Fibroblast of gingiva (primary cell): ENCODE results near the gene ARHGAP42.

Experiments used
- DNase-seq: peaks from one replicate; pipeline ENCODE4 v3.0.0-alpha.2; 2011; ENCODE audit warnings: low read depth

Gene ARHGAP42

DNA sequence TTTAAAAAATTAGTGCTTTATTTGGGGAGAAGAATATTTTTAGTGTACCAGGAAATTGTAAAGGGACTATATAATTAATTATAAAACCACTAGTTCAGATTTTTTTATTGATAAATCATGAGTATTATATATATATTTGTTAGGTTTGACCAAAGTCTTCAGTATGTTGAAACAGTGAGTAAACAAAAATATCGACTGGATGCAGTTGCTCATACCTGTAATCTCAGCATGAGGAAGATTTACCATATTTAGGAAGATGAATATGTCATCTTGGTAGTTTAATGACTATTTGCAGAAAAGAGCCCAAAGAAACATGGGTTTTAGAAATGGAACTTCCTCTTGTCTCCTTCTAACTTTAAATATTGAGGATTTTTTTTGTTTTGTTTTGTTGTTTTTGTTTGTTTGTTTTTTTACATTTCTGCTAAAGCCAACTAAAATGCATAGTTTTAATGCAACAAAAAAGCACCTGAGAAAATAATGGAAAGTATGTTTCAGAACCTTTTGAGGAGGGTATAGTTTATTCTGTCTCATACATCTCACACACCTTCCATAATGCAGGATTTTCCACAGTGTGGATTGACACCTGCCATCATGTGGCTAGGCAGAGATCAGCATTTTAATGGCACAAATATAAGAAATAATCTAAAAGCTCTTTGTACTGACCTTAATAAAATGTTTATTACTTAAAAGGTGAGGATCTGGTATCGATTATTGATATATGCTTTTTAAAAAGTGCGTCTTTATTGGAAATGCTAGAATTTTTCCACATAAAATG lies 114.3 kb downstream of the ARHGAP42 start:
- DNase-seq: no peak

GRCh38 chr11:100805506-100806199 lies 118.6 kb downstream of the ARHGAP42 start:
- no peak for DNase-seq

- DNase-seq: no peak
These were observed 119.2 kb downstream of the ARHGAP42 start for GRCh38 chr11:100806296-100806695.

DNA sequence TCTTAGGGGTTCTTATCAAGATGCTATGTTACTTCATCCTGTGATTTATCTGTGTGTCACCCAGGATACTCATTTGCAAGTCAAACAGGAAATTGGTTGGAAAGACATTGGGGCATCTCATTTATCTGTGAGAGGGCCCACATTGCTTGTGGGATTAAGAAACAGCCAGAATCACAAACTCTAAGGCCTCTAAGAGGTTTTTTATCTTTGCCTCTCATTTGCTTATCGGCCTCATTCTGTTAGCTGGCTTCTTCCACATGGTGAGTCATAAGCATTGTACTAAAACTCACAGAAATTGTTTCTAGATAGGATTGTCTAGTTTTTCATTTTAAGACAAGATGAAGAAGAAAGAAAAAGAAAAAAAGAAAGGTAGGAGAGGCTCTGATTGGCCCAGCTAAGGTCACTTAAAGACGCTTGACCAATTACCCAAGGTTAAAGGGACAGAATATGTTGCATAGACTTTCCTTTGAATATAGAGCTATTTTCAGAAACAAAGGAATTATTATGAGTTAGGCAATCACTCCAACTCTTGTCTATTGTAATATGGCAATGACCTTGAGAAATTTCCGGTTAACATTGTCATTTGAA lies 121.9 kb downstream of the ARHGAP42 start:
- DNase-seq: no peak

DNA sequence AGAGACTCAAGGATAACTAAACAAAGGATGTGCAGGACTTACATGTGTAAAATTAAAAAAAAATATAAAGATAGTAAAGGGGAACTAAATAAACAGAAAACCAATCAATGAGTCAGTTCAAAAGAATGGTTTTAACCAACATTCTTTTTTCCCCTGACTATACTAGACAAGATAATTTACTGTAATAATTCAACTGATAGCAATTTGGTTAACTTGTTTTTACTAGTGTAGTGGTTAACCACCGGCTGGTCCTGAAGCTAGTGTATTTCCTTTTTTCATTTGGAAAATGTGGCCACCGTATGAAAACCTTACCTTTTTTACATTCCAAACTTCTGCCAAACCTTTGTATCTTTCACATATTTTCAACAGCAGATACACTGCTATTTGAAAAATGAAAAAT lies 123.1 kb downstream of the ARHGAP42 start:
- no peak for DNase-seq

GRCh38 chr11:100810666-100811065 lies 123.6 kb downstream of the ARHGAP42 start:
- DNase-seq: no peak

GRCh38 chr11:100812517-100812916 lies 125.4 kb downstream of the ARHGAP42 start:
- no peak for DNase-seq

GRCh38 chr11:100815787-100816330 lies 128.8 kb downstream of the ARHGAP42 start:
- DNase-seq: no peak

GRCh38 chr11:100816823-100817222 lies 129.7 kb downstream of the ARHGAP42 start:
- no peak for DNase-seq

DNA sequence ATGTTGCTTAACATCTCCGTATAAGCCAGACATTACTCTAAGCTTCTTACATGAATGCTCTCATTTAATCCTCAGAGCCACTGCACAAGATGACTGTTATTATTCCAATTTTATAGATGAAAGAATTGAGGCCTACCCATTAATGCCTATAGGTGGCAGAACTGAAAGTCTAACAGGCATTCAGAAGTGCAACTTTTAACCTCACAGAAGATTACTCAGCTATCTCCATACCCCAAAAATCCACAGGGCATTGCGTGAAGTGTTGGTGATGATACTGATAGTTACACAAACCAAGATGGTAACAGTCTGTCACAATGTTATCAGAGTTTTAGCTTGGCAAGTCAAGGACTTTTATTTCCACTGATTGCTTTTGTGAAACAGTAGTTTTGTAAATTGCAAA lies 130.5 kb downstream of the ARHGAP42 start:
- DNase-seq: no peak

DNA sequence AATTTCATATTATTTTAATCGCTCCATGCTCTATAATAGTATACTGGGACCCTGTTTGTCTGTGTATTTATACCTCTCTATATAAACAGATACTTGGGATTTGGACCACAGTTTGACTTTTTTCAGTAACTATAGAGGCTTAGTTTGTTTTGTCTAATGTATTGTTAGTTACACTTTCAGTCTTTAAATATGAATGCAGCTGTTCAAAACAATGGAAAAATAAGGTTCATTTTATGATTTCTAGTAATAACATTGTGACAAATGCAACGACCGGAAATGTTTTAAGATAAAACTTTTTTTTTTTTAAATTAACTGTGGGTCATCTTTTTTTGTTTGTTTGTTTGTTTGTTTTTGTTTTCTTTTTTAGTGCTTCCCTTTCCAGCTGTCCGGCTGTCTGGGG lies 133.5 kb downstream of the ARHGAP42 start:
- no peak for DNase-seq

DNA sequence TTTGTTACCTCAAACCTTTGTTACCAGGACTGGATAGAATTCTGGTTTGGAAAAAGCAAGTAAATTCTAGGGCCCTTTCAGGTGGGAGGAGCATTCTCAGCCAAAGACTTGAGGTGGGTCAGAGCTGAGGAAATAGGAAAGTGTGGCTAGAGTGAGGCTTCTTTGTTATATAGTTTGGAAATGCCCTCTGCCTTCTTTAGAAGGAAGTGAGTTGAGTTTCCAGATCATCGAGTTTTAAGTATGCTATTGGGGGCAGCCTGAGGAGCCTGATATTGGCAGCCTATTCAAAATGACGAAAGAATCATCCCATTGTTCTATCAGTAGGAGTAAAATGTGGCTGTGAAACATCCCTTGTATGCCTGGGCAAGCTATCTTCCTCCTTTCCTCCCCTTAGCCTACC lies 134.1 kb downstream of the ARHGAP42 start:
- DNase-seq: no peak

DNA sequence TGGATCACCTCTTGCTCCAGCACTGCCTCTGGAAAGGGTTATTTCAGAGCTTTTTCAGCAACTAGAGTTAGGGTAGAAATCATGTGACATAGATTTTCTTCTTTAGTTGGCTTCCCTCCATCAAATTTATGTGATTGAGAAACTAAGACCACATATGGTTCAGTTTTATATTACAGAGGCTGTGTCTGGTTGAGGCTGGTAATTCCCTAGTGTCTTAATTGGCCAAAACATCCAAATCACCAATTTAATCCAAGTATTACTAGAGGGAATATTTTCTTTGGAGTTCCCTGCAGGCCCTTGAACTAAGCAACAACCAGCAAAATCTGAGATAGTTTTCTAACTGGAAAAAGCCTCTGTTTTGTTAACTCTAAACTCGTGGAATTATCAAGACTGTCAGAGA lies 136.3 kb downstream of the ARHGAP42 start:
- peak; percentile 90 for DNase-seq

- DNase-seq: no peak
These were observed 137.1 kb downstream of the ARHGAP42 start for GRCh38 chr11:100824041-100824809.

- DNase-seq: peak; percentile 42
These were observed 138.5 kb downstream of the ARHGAP42 start for GRCh38 chr11:100825626-100826025.

DNA sequence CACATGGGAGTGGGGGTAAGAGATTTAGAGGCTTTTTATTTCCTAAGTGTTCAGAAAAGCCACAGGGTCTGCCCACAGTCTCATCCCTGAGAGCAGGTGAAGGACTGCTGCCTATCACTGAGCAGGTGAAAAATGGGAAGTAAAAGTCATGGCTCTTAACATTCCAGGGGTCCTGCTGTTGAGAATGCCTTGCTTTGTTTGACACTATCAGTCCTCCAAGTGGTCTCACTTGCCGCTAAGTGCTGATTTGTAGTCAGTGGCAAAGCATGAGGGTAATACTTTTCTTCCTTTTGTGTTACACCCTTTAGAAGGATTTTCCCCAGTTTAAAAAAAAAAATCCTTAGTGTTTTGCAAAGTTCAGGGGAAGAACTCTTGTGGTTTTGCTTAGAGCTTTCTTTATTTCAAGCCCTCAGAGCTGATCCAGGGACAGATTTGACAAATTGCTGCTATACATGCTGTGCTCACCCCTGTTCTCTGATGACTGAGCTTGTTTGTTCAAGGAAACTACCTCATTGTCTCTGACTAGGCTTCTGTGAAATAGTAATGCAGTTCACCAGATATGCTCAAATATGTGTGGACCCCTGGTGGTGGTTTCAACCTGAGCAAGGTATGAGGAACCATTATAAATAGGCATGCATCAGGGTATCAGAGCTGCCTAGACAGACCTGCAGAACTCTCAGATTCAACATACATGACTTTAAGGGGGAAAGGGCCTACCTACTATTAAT lies 141.0 kb downstream of the ARHGAP42 start:
- DNase-seq: no peak

DNA sequence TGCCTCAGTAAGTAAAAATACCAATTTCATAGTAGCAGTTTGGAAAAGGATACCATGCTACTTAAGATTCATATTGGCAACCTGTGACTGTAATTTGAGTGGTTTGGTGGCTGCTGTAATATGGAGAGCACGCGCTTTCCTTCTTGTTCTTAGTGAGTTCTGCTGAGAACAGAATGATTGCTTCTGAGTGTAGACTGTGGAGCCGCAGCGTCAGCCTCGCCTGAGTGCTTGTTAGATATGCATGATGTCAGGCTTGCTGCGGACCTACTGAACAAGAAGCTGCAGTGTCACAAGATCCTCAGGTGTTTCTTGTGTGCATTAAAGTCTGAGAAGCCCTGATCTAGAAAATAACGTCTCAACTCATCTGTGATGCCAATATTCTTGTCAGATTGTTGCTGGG lies 143.2 kb downstream of the ARHGAP42 start:
- peak; percentile 22 for DNase-seq

- DNase-seq: peak; percentile 53
These were observed 144.1 kb downstream of the ARHGAP42 start for GRCh38 chr11:100830978-100831732.

- DNase-seq: peak; percentile 31
These were observed 144.9 kb downstream of the ARHGAP42 start for GRCh38 chr11:100831929-100832494.

GRCh38 chr11:100832829-100833228 lies 145.7 kb downstream of the ARHGAP42 start:
- DNase-seq: peak; percentile 37
